ENCODE data around the gene GNA14. TPM values are rescaled to one million over a fixed set of nuclear protein-coding genes. Genes with fewer than 3 reads are reported as not detected.
A peak's percentile ranks its signal among the peaks of the same experiment; 100 is the strongest.

Gene GNA14
- total RNA-seq, 1 donor from 2014 or later: 0.14 TPM

DNA sequence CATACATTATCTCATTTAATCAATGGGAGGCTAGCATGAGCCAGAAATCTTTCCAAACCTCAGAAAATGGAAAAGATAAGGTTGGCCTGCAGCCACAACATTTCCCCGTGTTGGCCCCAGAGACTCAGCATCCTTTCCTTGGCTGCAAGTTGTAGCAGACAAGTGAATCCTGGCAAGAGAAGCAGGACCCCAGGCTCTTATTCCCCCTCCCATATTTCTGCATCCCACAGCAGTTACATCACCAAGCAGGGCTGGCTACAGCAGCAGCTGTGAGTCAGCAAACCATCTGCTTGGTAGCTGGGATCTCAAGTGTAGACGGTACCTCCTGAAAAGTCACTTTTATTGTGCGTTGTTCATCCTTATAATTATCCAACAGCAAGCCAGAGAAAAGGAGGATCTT lies 212.4 kb downstream of the GNA14 start:
- H3K9me3 Mint-ChIP-seq (ENCODE audit: low read depth): no peaks in the 10 kb centered on the region
- no peak overlapping the region for H3K4me3 Mint-ChIP-seq (ENCODE audit: low read depth)
- peaks cover 14% of the 10 kb centered on the region for H3K27me3 Mint-ChIP-seq
- no peak overlapping the region for H3K27ac Mint-ChIP-seq
- no peaks in the 10 kb centered on the region for H3K4me1 Mint-ChIP-seq (ENCODE audit: low read depth)
- no peaks in the 10 kb centered on the region for H3K36me3 Mint-ChIP-seq (ENCODE audit: insufficient read depth)
- no peak for DNase-seq (ENCODE audit: low spot score, unreplicated experiment)
- TF ChIP-seq, protein P1, sequence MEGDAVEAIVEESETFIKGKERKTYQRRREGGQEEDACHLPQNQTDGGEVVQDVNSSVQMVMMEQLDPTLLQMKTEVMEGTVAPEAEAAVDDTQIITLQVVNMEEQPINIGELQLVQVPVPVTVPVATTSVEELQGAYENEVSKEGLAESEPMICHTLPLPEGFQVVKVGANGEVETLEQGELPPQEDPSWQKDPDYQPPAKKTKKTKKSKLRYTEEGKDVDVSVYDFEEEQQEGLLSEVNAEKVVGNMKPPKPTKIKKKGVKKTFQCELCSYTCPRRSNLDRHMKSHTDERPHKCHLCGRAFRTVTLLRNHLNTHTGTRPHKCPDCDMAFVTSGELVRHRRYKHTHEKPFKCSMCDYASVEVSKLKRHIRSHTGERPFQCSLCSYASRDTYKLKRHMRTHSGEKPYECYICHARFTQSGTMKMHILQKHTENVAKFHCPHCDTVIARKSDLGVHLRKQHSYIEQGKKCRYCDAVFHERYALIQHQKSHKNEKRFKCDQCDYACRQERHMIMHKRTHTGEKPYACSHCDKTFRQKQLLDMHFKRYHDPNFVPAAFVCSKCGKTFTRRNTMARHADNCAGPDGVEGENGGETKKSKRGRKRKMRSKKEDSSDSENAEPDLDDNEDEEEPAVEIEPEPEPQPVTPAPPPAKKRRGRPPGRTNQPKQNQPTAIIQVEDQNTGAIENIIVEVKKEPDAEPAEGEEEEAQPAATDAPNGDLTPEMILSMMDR (IDR thresholded peaks at IDR 0.05; ENCODE audit: unreplicated experiment): no peak

GRCh38 chr9:77435277-77435676 lies 212.8 kb downstream of the GNA14 start:
- DNase-seq (ENCODE audit: low spot score, unreplicated experiment): no peak
- Mint-ChIP-seq H3K27ac (no peak overlapping the region), H3K4me3 (ENCODE audit: low read depth) (no peak overlapping the region), H3K27me3 (peaks cover 14% of the 10 kb centered on the region), H3K4me1 (ENCODE audit: low read depth) (no peaks in the 10 kb centered on the region), H3K9me3 (ENCODE audit: low read depth) (no peaks in the 10 kb centered on the region), H3K36me3 (ENCODE audit: insufficient read depth) (no peaks in the 10 kb centered on the region)
- TF ChIP-seq, protein P1 (IDR thresholded peaks at IDR 0.05; ENCODE audit: unreplicated experiment): no peak

- H3K27me3 Mint-ChIP-seq: peaks cover 10% of the 10 kb centered on the region
- H3K36me3 Mint-ChIP-seq (ENCODE audit: insufficient read depth): no peaks in the 10 kb centered on the region
- DNase-seq (ENCODE audit: low spot score, unreplicated experiment): peak; percentile 28
- H3K4me3 Mint-ChIP-seq (ENCODE audit: low read depth): no peak overlapping the region
- no peaks in the 10 kb centered on the region for H3K4me1 Mint-ChIP-seq (ENCODE audit: low read depth)
- TF ChIP-seq, protein P1 (IDR thresholded peaks at IDR 0.05; ENCODE audit: unreplicated experiment): peak; percentile 96
- no peaks in the 10 kb centered on the region for H3K9me3 Mint-ChIP-seq (ENCODE audit: low read depth)
- no peak overlapping the region for H3K27ac Mint-ChIP-seq
Measured at GRCh38 chr9:77433675-77434445, 214.3 kb downstream of the GNA14 start.

DNA sequence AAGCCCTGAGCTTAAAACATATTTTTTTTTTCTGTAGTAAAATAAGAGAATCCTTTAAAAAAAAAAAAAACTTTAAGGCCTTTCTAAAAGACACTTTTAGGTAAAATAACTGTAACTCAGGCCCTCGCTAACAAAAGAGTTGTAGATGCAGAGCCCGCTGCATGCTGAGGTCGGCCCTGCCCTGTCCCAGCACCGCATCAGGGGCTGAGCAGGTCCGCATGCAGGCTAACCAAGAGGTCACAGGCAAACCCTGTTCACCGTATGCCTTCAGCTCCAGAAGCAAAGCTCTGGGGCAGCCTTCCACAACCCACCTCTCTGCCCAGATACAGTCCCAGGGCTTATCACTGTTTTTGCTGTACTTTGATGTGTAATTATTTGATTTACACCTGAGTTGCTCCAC lies 216.1 kb downstream of the GNA14 start:
- Mint-ChIP-seq H3K4me1 (ENCODE audit: low read depth) (peaks cover 2% of the 10 kb centered on the region), H3K27me3 (peaks cover 10% of the 10 kb centered on the region), H3K9me3 (ENCODE audit: low read depth) (no peaks in the 10 kb centered on the region), H3K4me3 (ENCODE audit: low read depth) (no peak overlapping the region), H3K27ac (no peak overlapping the region), H3K36me3 (ENCODE audit: insufficient read depth) (no peaks in the 10 kb centered on the region)
- no peak for DNase-seq (ENCODE audit: low spot score, unreplicated experiment)
- TF ChIP-seq, protein P1 (IDR thresholded peaks at IDR 0.05; ENCODE audit: unreplicated experiment): no peak

DNA sequence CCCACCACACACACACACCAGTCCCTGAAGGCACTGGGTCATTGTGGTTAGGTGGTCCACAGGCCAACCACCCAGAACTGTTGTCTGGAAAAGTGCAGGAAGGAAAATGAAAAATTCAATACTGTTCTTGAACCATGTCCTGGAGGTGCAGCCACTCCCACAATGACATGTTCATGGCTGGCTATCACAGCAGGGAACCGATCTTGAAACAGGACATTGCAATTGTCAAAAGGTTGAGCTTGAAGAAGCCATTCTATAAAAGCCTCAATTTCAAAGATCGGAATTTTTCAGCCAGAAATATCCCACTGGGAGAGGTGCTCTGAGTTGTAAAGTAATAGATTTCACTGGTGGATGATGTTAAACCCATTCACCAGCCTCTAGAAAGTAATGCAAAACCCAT lies 218.2 kb downstream of the GNA14 start:
- peaks cover 2% of the 10 kb centered on the region for H3K4me1 Mint-ChIP-seq (ENCODE audit: low read depth)
- TF ChIP-seq, protein P1 (IDR thresholded peaks at IDR 0.05; ENCODE audit: unreplicated experiment): no peak
- H3K9me3 Mint-ChIP-seq (ENCODE audit: low read depth): peaks cover 5% of the 10 kb centered on the region
- DNase-seq (ENCODE audit: low spot score, unreplicated experiment): no peak
- peaks cover 1% of the 10 kb centered on the region for H3K36me3 Mint-ChIP-seq (ENCODE audit: insufficient read depth)
- H3K27ac Mint-ChIP-seq: no peak overlapping the region
- H3K4me3 Mint-ChIP-seq (ENCODE audit: low read depth): no peak overlapping the region
- H3K27me3 Mint-ChIP-seq: peaks cover 5% of the 10 kb centered on the region
